ENCODE measurements around the gene C11orf97.

Gene C11orf97

GRCh38 chr11:94543695-94544645 lies 31.7 kb downstream of the C11orf97 start, which contains the start of gene FUT4:
TSS of gene FUT4 (plus strand) at chr11:94543921. CDS start at chr11:94544134, 213 bp downstream.
- peak within 1 kb of the TSS; percentile 90 for H3K9ac ChIP-seq
- no peaks in the 10 kb centered on the region for H3K36me3 ChIP-seq (ENCODE audit: insufficient read depth)
- no peaks in the 10 kb centered on the region for H3K79me2 ChIP-seq (ENCODE audit: insufficient read depth, low read depth)
- peak within 1 kb of the TSS; percentile 78 for H3K4me2 ChIP-seq
- H4K20me1 ChIP-seq (ENCODE audit: insufficient read depth) = no peaks in the 10 kb centered on the region
- H3K4me1 ChIP-seq (ENCODE audit: low read depth, poor library complexity, severe bottlenecking) = peaks cover 7% of the 10 kb centered on the region
- TF ChIP-seq CTCF (conservative IDR thresholded peaks at IDR 0.05; ENCODE audit: low read depth, low read length) = no peak
- H3K27ac ChIP-seq = peak within 1 kb of the TSS; percentile 93
- H3K27me3 ChIP-seq (ENCODE audit: insufficient read depth, low read depth) = no peaks in the 10 kb centered on the region
- no peak within 1 kb of the TSS for H3K4me3 ChIP-seq (IDR thresholded peaks at IDR 0.05; ENCODE audit: insufficient read depth, low read depth, low read length)
- peak within 1 kb of the TSS; percentile 79 for H2AFZ ChIP-seq (ENCODE audit: low read depth)

- H3K27me3 ChIP-seq (ENCODE audit: insufficient read depth, low read depth) = no peaks in the 10 kb centered on the region
- no peak for TF ChIP-seq CTCF (conservative IDR thresholded peaks at IDR 0.05; ENCODE audit: low read depth, low read length)
- 0 out of 2 replicates have a peak overlapping the region, but pooled peaks have one; percentile 78 for H3K4me2 ChIP-seq
- no peaks in the 10 kb centered on the region for H4K20me1 ChIP-seq (ENCODE audit: insufficient read depth)
- peak overlapping the region; percentile 79 for H2AFZ ChIP-seq (ENCODE audit: low read depth)
- no peak overlapping the region for H3K4me3 ChIP-seq (IDR thresholded peaks at IDR 0.05; ENCODE audit: insufficient read depth, low read depth, low read length)
- no peak overlapping the region; the same call in 1 of the 2 replicates for H3K27ac ChIP-seq
- peak overlapping the region; percentile 90; the same call in 1 of the 2 replicates for H3K9ac ChIP-seq
- no peaks in the 10 kb centered on the region for H3K79me2 ChIP-seq (ENCODE audit: insufficient read depth, low read depth)
- peaks cover 7% of the 10 kb centered on the region for H3K4me1 ChIP-seq (ENCODE audit: low read depth, poor library complexity, severe bottlenecking)
- no peaks in the 10 kb centered on the region for H3K36me3 ChIP-seq (ENCODE audit: insufficient read depth)
Observed at GRCh38 chr11:94544646-94545263, 32.5 kb downstream of the C11orf97 start.

GRCh38 chr11:94545264-94546161 lies 33.3 kb downstream of the C11orf97 start:
- Histone ChIP-seq H3K9ac (no peak overlapping the region), H3K4me2 (no peak overlapping the region), H3K4me1 (ENCODE audit: low read depth, poor library complexity, severe bottlenecking) (peaks cover 7% of the 10 kb centered on the region), H3K36me3 (ENCODE audit: insufficient read depth) (no peaks in the 10 kb centered on the region), H3K79me2 (ENCODE audit: insufficient read depth, low read depth) (no peaks in the 10 kb centered on the region), H2AFZ (ENCODE audit: low read depth) (no peak overlapping the region), H3K4me3 (IDR thresholded peaks at IDR 0.05; ENCODE audit: insufficient read depth, low read depth, low read length) (no peak overlapping the region), H3K27me3 (ENCODE audit: insufficient read depth, low read depth) (no peaks in the 10 kb centered on the region), H4K20me1 (ENCODE audit: insufficient read depth) (no peaks in the 10 kb centered on the region), H3K27ac (no peak overlapping the region)
- no peak for TF ChIP-seq CTCF (conservative IDR thresholded peaks at IDR 0.05; ENCODE audit: low read depth, low read length)

GRCh38 chr11:94546162-94546470 lies 33.9 kb downstream of the C11orf97 start:
- Histone ChIP-seq H2AFZ (ENCODE audit: low read depth) (no peak overlapping the region), H3K27me3 (ENCODE audit: insufficient read depth, low read depth) (no peaks in the 10 kb centered on the region), H3K79me2 (ENCODE audit: insufficient read depth, low read depth) (no peaks in the 10 kb centered on the region), H3K9ac (no peak overlapping the region), H3K4me3 (IDR thresholded peaks at IDR 0.05; ENCODE audit: insufficient read depth, low read depth, low read length) (no peak overlapping the region), H3K4me1 (ENCODE audit: low read depth, poor library complexity, severe bottlenecking) (peaks cover 7% of the 10 kb centered on the region), H3K4me2 (peak overlapping the region; percentile 13; the same call in 1 of the 2 replicates), H3K36me3 (ENCODE audit: insufficient read depth) (no peaks in the 10 kb centered on the region), H4K20me1 (ENCODE audit: insufficient read depth) (no peaks in the 10 kb centered on the region), H3K27ac (no peak overlapping the region)
- no peak for TF ChIP-seq CTCF (conservative IDR thresholded peaks at IDR 0.05; ENCODE audit: low read depth, low read length)
